NCI-H1694 treated with DMSO at 0.1 percent for 48 hours (cell line): ENCODE measurements around the gene EYA3.

Source experiments
- DNase-seq: peaks from one replicate; lab custom pipeline; 2025; lab: John Stamatoyannopoulos, UW

The EYA3 gene

DNA sequence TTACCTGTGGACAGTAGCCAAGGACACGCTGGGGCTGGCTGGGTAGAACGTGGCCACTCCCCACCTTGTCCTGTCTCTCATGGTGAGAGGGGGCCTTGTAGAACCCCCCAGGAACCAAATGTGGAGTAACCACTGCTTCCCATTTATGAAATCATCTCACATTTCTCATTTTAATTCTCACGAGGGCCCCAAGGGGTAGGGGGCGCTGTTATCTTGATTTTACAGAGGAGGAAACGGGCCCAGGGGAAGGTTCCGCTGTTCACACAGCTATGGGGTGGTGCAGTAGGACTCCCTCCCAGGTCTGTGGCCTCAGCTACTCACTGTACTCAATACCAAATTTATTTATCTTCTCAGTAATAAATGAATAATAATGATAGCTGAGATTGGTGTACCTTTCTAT is 148.1 kb downstream of the EYA3 start:
- no peak for DNase-seq

DNA sequence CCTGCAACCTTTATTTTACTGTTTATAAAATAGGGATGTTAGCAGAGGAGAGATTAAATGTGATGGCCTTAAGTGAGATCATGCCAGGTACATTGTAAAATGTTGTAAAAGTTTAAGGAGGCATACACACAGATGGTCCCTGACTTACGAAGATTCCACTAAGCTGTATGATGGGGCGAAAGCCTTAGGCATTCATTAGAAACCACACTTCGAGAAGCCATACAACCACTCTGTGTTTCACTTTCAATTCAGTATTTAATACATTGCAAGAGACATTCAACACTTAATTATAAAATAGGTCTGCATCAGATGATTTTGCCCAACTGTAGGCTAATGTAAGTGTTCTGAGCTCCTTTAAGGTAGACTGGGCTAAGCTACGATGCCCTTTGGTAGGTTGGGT is 149.9 kb downstream of the EYA3 start:
- DNase-seq: no peak

DNA sequence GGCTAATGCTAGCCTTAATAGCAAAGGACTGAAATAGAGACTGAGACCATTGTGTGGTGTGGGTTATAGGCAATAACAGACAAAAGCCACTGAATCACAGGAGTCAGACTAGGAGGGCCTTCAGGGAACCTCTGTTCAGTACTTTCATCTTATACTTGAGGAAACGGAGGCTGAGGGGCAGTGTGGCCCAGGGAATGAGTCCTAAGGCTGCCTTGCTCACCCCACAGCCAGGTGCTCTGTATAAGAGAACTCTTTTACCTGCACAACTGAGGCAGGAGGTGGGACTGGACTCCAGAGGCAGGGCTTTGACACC is 150.9 kb downstream of the EYA3 start:
- no peak for DNase-seq

DNA sequence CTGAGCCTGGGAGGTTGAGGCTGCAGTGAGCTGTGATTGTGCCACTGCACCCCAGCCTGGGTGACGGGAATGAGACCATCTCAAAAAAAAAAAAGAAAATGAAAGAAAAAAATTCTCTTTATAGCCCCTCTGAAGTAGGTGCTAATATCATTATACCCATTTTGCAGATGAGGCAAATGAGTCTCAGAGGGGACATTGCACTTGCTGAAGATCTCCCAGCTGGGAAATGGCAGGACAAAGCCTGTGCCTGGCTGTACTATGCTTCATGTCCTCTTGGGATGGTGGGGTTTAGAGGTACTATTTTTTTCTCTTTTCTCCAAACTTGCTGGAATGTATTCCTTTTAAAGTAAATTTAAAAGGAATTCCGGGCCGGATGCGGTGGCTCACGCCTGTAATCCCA is 152.0 kb downstream of the EYA3 start:
- DNase-seq: no peak

DNA sequence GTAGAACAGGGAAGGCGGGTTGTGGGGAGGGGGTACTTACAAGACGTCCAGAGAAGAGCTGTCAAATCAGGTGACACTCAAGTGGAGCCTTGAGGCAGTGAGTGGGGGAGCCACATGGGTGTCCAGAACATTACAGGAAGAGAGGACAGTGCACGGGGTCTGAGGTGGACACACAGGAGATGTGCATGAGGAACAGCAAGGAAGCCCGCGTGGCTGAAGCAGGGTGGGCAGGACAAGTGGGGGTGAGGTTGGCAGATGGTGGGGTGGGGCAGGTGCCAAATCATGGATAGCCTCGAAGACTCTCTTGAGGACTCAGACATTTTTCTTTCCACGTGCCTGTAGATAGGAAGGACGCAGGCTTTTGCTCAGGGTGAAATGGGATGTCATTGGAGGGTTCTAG is 152.7 kb downstream of the EYA3 start:
- DNase-seq: no peak

DNA sequence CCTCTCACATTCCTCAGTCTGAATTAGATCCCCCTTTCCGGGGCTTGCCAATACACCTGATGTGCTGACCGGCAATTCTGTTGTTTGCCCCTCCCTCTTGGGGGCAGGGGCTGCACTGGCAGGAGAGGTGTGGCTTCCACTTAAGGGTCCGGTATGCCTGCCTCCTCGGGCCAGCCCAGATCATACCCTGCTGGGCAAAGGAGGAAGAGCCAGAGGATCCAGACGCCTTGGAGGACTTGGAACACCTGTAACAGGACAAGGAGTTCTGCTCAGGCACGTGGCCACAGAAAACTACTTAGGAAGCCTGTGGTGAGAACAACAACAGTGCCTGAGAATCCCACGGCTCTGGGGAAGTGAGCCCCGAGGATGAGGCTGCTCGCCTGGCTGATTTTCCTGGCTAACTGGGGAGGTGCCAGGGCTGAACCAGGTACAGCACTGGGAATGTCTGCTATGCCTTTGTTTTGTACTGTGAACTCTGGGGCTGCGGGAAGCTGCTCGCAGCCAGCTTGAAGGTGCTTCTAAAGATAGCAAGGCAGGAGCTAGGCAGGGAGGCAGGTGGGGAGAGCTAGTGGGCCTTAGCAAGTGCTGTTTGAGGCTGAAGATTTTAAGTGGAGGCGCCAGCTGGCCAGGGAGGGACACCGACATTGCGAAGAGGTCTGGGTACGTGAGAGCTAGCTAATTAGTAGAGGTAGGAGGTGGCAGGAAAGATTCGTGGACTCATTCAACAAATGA is 153.4 kb downstream of the EYA3 start, which contains the start of gene SMPDL3B:
SMPDL3B (plus strand) TSS at position 183 of the 732 bp plus-strand sequence; CDS start at position 367, 184 bp downstream.
- DNase-seq: no peak

DNA sequence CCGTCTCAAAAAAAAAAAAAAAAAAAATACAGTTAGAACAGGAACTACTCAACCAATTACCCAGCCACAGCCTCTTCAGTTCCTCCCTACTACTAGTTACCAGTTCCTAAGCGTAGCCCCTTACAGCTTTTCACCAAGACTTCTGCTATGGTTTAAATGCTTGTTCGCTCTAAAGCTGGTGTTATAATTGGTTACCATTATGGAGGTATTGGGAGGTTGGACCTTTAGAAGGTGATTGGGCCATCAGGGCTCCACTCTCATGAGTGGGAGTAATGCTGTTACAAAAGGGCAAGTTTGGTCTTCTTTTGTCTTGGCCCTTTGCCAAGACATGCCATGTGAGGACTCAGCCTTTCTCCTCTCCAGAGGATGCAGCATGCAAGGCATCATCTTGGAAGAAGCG is 156.7 kb downstream of the EYA3 start:
- no peak for DNase-seq

DNA sequence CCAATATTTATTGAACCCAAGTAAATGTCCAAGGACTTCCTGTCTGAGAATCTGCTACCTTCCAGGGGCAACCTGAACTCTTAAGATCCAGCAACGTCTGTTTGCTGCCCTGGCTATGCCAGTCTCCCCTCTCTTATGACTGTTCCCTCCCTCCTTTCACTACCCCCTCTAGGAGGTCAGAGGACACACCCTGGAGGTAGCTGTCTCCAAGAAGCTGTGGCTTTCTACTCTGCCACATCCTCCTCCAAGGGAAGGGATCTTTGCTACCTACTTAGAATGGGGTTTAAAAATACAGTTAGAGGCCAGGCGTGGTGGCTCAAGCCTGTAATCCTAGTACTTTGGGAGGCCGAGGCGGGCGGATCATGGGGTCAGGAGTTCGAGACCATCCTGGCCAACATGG is 157.2 kb downstream of the EYA3 start:
- DNase-seq: no peak

DNA sequence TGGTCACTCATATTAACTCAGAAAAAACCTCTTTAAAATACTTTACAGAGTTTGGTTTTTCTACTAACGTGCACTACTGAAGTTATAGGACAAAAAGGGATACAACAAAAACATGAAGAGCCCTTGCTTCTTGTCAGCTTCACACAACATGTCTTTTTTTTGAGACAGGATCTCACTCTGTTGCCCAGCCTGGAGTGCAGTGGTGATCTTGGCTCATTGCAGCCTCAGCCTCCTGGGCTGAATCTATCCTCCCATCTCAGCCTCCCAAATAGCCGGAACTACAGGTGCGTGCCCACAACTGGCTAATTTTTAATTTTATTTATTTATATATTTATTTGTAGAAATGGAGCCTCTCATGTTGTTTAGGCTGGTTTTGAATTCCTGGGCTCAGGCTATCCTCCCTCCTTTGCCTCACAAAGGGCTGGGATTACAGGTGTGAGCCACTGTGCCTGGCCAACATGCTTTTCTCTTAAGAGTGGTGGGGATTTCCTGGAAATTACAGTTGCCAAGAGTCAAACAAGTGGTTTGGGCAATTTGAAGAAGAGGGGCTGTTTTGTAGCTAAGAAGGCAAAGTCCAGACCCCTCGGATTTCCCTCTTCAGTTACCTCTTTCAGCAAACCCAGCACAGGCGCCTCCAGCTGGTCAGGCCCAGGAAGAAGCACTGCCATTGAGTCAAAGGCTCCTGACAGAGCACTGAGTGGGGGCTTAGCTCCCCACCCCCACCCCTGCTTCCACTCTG is 160.0 kb downstream of the EYA3 start:
- no peak for DNase-seq

DNA sequence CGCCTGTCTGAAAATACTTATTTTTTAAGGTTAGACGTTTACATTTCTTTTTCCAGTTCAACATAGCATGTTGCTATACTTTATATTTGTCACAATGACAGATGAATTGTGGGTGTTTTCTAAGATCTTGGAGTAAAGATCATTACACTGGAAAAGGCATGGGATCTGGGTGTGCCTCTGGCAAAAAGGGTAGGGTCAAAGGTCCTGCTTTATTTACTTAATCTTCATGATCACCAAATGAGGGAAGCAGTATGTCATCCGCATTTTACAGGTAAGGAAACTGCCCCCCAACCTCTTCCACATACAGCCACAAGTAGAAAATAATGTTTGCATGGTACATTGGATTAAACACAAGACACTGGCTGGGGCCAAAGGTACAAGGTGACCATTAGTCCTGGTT is 166.1 kb downstream of the EYA3 start:
- no peak for DNase-seq
